H1 (cell line): ENCODE measurements around the gene ZNF471. TPM values are rescaled to one million over a fixed set of nuclear protein-coding genes. Genes with fewer than 3 reads are reported as not detected.
A peak's percentile ranks its signal among the peaks of the same experiment; 100 is the strongest.

Experiments
- ASH2L ChIP-seq: fragments of 200-600, 300-600 bp; sonication (generic); IDR thresholded peaks from one replicate; pipeline ENCODE4 v1.7.1; 2017; ENCODE audit warnings: low read length
- CBX8 ChIP-seq: fragments of 300-800, 300-1000 bp; sonication (generic); IDR thresholded peaks from 2 replicates; pipeline ENCODE4 v1.7.1; 2016; ENCODE audit warnings: low read depth, low read length, borderline replicate concordance
- CHD2 ChIP-seq: IDR thresholded peaks from 2 replicates; pipeline ENCODE4 v1.6.1; 2012; ENCODE audit warnings: low read length, improper control_type of control experiment
- CREB1 ChIP-seq: IDR thresholded peaks from 2 replicates; pipeline ENCODE4 v1.6.1; 2012; ENCODE audit warnings: inconsistent platforms
- GABPA ChIP-seq: IDR thresholded peaks from 2 replicates; pipeline ENCODE4 v1.6.1; 2011; ENCODE audit warnings: mild to moderate bottlenecking, low read length, moderate library complexity, borderline replicate concordance; ENCODE audit not compliant: insufficient read depth
- SRF ChIP-seq: IDR thresholded peaks from 2 replicates; pipeline ENCODE4 v1.6.1; 2011; ENCODE audit warnings: mild to moderate bottlenecking, low read depth, low read length, moderate library complexity
- polyA plus RNA-seq, 7 experiments: library from polyadenylated mRNA; depleted of rRNA in 3 of 7; stranded (reverse) in 5 of 7; unstranded in 2 of 7; fragments of >200 nt in 5 of 7; fragments of 200-250 nt in 2 of 7; gene quantifications; 1 replicate in 5 of 7; 2 replicates in 1 of 7; 4 replicates in 1 of 7; pipeline versions ENCODE4 v1.2.1 to v1.2.3, GENCODE V29; 2011 to 2013; ENCODE audit warnings: missing spikeins in 2 of 7, mixed read lengths in 2 of 7
- total RNA-seq: library from RNA; stranded (reverse); fragmentation: NEBNext Ultra II Directional; extraction: Animal tissue kit (Norgen Biotek cat#: 25700); gene quantifications from 2 replicates; pipeline ENCODE4 v1.2.1, GENCODE V29; 2021
- TF ChIP-seq, protein P1 (sequence below): IDR thresholded peaks from 2 replicates; pipeline ENCODE4 v1.6.1; 2012; ENCODE audit warnings: inconsistent platforms
- TF ChIP-seq, protein P2 (sequence below): IDR thresholded peaks from 2 replicates; pipeline ENCODE4 v1.6.1; 2012; ENCODE audit warnings: inconsistent platforms

ZNF471 gene
- total and polyA plus RNA-seq, 2 of the 8 experiments (the other 6 are each of a cell fraction or from before 2014, with no cell fraction given), result 0.73 to 0.74 TPM

DNA sequence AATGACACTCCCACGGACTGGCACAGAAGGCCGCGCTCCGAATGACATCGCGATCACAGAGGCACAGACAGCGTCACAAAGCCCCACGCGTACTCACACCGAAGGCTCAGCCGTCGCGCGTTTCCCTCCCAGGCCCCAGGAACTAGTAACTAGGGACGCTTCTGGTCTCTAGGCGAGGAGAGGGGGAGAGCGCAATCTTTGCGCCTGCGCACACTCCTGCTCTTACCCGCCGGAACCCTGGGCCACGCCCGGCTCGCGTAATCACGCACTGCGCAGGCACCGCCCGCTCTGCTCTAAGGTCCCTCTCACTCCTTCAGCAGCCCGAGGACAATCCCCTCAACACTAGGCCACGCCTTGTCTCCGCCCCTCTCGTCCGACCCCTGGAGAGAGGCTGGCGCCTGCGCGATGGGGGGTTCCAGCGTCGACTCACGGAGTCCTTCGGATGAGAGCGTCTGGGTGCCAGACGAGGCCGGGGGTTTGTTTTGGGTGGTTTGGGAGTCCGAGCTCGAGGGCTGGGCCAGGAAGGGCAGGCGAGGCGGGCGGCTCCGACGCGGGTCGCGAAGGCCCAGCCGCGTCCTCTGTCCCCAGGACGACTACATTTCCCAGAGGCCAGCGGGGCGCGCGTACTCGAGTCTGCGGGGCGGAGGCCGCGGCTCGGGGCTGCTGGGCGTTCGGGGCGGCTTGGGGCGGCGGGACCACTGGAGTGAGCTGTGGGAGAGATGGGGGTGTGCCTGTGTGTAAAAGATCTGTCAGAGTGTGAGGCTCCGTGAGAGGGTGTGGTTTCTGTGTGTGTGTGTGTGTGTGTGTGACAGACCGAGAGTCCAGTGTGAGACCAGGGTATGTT lies at the start of gene ZNF471 (continued):
- no peak for TF ChIP-seq GABPA
- TF ChIP-seq, protein P1, sequence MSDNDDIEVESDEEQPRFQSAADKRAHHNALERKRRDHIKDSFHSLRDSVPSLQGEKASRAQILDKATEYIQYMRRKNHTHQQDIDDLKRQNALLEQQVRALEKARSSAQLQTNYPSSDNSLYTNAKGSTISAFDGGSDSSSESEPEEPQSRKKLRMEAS, result no peak
- no peak for TF ChIP-seq CBX8
- peak; percentile 68 for TF ChIP-seq ASH2L
- TF ChIP-seq CHD2, result 0 out of 2 replicates have a peak, but pooled peaks have one; percentile 18
- TF ChIP-seq CREB1, result peak; percentile 54
- TF ChIP-seq, protein P2, sequence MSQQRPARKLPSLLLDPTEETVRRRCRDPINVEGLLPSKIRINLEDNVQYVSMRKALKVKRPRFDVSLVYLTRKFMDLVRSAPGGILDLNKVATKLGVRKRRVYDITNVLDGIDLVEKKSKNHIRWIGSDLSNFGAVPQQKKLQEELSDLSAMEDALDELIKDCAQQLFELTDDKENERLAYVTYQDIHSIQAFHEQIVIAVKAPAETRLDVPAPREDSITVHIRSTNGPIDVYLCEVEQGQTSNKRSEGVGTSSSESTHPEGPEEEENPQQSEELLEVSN, result peak; percentile 76
- TF ChIP-seq SRF, result no peak
